Activated T-helper 1 cell treated with anti-CD3 and anti-CD28 coated beads, Interleukin-2, amount 50 U/mL, for 16 hours (primary cell): ENCODE data around the gene LARP7.
"Not testable (repeated sequence)": the region's sequence is repeated elsewhere in the genome, so short reads cannot be mapped to it uniquely, and the experiment has no call there.

Experiments
- DNase-seq, 2 donors: peaks; one replicate each; pipeline ENCODE4 v3.0.0-alpha.2; 2020; ENCODE audit warnings: low read depth in 1 of 2, low spot score in 1 of 2

LARP7 gene

GRCh38 chr4:112649055-112649408 is 12.1 kb downstream of the LARP7 start:
- no peak for DNase-seq

GRCh38 chr4:112650332-112650731 is 13.4 kb downstream of the LARP7 start:
- no peak for DNase-seq

- DNase-seq, result no peak
Measured at GRCh38 chr4:112651641-112652040, 14.7 kb downstream of the LARP7 start.

GRCh38 chr4:112652216-112652615 is 15.3 kb downstream of the LARP7 start:
- no peak for DNase-seq

- no peak for DNase-seq
Measured at GRCh38 chr4:112655270-112655669, 18.3 kb downstream of the LARP7 start.

- not testable (repeated sequence) for DNase-seq
Measured at GRCh38 chr4:112656115-112656514, 19.2 kb downstream of the LARP7 start.

GRCh38 chr4:112664611-112665010 is 27.7 kb downstream of the LARP7 start:
- no peak for DNase-seq

- DNase-seq, result no peak
Measured at GRCh38 chr4:112668131-112668530, 31.2 kb downstream of the LARP7 start.

GRCh38 chr4:112673076-112673475 is 36.1 kb downstream of the LARP7 start:
- DNase-seq, result no peak

- DNase-seq, result no peak
Measured at GRCh38 chr4:112673686-112674085, 36.7 kb downstream of the LARP7 start.

GRCh38 chr4:112674376-112674775 is 37.4 kb downstream of the LARP7 start:
- DNase-seq, result no peak

GRCh38 chr4:112677519-112678091 is 40.7 kb downstream of the LARP7 start:
- DNase-seq, result no peak

GRCh38 chr4:112680996-112681395 is 44.1 kb downstream of the LARP7 start:
- no peak for DNase-seq

- DNase-seq, result no peak
Measured at GRCh38 chr4:112693507-112693906, 56.6 kb downstream of the LARP7 start.

GRCh38 chr4:112700679-112701078 is 63.7 kb downstream of the LARP7 start:
- no peak for DNase-seq

- no peak for DNase-seq
Measured at GRCh38 chr4:112702892-112703291, 65.9 kb downstream of the LARP7 start.

GRCh38 chr4:112704322-112704721 is 67.4 kb downstream of the LARP7 start:
- DNase-seq, result no peak

GRCh38 chr4:112704991-112705845 is 68.3 kb downstream of the LARP7 start:
- no peak for DNase-seq

- peak in 1 of 2 donors; percentile 1 for DNase-seq
Measured at GRCh38 chr4:112705891-112706839, 69.2 kb downstream of the LARP7 start.

GRCh38 chr4:112706840-112707207 is 69.9 kb downstream of the LARP7 start:
- no peak for DNase-seq
